ENCODE data around the gene UBLCP1.
"Not testable (repeated sequence)": the region's sequence is repeated elsewhere in the genome, so short reads cannot be mapped to it uniquely, and the experiment has no call there.

The UBLCP1 gene

GRCh38 chr5:159257007-159257406, 6.1 kb upstream of the UBLCP1 start:
- no peak for DNase-seq

DNA sequence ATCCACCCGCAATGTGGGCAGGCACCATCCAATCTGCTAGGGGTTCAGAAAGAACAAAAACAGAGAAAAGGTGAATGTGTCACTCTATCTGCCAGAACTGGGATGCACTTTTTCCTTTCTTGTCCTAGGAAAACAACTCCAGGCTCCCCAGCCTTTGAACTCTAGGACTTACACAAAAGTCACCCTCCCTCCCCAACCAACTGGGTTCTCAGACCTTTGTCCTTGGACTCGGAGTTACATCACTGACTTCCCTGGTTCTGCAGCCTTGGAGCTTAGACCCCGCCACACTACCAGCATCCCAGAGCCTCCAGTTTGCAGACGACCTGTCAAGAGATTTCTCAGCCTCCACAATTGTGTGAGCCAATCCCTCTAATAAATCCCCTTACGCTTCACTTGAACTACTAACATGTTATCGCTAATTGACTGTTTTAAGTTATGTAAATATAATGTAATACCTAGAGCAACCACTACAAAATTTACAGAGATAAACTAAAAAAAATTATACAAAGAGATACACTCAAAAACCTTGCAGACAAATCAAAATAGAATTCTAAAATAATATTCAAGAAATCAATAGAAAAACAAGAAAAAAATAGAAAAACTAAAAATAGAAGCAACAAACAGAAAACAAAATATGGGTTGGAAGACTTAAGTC, 5.3 kb upstream of the UBLCP1 start:
- DNase-seq = no peak

DNA sequence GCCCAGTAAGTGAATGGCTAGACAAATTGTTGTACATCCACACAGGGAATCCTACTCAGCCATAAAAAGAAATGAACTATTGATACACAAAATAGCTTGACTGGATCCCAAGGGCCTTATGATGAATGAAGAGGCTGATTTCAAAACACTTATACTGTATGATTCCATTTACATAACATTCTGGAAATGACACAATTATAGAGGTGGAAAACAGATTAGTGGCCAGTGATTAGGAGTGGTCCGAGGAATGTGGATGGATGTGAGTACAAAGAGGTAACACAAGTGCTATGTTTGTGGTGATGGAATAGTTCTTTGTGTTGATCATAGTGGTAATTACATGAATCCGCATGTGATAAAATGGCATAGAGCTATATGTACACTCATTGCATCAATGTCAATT, 4.7 kb upstream of the UBLCP1 start:
- no peak for DNase-seq

- not testable (repeated sequence) for DNase-seq
These were observed 2.9 kb upstream of the UBLCP1 start for GRCh38 chr5:159260212-159260611.

GRCh38 chr5:159262472-159262858, 625 bp upstream of the UBLCP1 start:
- no peak for DNase-seq

- no peak for DNase-seq
These were observed 447 bp downstream of the UBLCP1 start for GRCh38 chr5:159263569-159263905.

GRCh38 chr5:159266764-159267163, 3.7 kb downstream of the UBLCP1 start:
- not testable (repeated sequence) for DNase-seq

- no peak for DNase-seq
These were observed 6.6 kb downstream of the UBLCP1 start for GRCh38 chr5:159269723-159270122.

GRCh38 chr5:159273923-159274322, 10.8 kb downstream of the UBLCP1 start:
- no peak for DNase-seq

GRCh38 chr5:159274676-159275075, 11.6 kb downstream of the UBLCP1 start:
- no peak for DNase-seq

DNA sequence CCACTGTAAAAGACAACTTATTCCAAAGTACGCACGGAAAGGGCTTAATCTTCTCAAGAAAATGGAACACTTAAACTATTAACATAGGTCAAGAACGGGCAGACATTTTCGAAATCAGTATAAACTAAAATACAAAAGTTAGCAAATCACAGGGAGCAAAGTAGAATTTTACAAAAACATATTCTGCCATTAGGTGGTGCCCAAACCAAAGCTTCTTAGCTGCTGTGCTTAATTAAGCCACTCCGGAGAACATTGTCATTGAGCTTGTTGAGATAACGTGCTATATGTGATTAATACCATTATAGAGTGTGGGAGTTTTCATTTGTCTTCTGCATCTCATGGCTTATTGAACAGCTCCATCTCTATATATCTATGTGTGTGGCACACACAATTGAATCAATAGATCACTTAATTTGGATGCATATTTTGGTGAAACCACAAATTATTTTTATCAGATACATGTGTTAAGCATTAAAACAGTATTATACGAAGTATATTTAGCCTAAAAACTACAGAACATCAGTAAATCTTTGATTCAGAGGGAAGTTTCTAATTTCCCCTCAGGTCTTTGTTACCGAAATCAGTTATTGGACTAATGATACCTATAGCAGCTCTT, 23.4 kb downstream of the UBLCP1 start:
- DNase-seq = peak; percentile 23

- DNase-seq = no peak
These were observed 27.7 kb downstream of the UBLCP1 start for GRCh38 chr5:159290741-159291140.

GRCh38 chr5:159294921-159295320, 31.8 kb downstream of the UBLCP1 start:
- no peak for DNase-seq

- not testable (repeated sequence) for DNase-seq
These were observed 34.2 kb downstream of the UBLCP1 start for GRCh38 chr5:159297300-159297699.

GRCh38 chr5:159301466-159301865, 38.4 kb downstream of the UBLCP1 start:
- no peak for DNase-seq

GRCh38 chr5:159301929-159302860, 39.1 kb downstream of the UBLCP1 start:
- not testable (repeated sequence) for DNase-seq

DNA sequence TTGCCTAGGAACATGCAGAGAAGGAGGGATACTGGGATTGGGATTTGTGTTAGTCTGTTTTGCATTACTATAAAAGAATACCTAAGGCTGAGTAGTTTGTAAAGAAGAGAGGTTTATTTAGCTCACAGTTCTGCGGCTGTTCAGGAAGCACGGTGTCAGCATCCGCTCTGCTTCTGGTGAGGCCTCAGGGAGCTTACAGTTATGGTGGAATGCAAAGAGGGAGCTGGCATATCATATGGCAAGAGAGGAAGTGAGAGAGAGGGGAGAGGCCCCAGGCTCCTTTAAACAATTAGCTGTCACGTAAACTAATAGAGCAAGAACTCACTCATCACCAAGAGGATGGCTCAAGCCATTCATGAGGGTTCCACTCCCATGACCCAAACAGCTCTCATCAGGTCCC, 40.2 kb downstream of the UBLCP1 start:
- no peak for DNase-seq

GRCh38 chr5:159304961-159305595, 42.0 kb downstream of the UBLCP1 start:
- DNase-seq = no peak

DNA sequence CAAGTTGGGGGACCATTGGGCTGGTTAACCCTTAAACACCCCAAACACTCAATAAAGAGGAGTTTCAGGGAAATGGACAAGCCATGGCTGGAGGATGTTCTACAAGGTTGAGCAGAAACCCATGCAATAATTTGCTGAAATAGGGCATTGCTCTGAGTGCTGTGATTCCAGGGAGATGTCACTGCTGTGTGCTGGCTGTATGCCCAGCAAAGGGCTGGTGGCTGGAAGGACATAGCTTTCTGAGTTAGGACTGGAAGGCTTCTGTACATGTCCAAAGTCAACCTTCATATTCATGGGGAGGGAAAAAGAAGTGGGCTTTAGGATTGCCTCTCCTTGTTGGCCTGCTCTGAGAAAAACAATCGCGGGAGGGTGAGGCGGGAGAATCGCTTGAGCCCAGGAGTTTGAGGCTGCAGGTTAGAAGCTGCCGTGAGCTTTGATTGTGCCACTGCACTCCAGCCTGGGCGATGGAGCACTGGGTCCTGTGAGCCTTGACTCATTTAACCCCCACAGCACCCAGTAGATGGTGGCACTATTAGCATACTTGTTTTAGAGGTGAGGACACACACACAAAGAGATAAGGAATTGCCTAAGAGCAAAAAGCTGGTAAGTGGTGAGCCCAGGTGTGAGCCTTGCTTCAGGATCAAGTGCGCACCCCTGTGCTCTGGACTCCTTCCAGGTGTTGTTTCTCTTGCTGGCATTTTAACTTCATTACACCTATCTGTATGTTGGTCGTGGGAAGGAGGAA, 46.8 kb downstream of the UBLCP1 start:
- DNase-seq = no peak

DNA sequence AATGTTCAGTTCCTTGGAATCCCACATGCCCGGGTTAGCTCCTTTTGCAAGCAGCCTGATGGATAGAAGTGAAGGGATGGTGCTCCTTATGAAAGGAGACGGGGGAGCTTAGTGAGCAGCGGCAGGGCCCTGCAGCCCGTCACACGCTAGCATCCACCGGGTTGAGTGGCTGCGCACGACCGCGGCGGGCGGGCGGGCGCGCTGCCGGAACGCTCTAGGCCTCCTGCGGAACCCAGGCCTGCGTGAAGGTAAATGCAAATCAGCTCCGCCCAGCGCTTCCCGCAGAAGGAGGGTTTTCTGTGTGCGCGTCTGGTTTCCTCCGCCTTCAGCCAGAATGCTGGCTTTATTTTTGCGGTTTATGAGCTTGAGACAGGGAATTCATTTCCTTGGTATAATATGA, 47.4 kb downstream of the UBLCP1 start:
- no peak for DNase-seq

- no peak for DNase-seq
These were observed 48.0 kb downstream of the UBLCP1 start for GRCh38 chr5:159311063-159311462.

- DNase-seq = peak; percentile 35
These were observed 50.1 kb downstream of the UBLCP1 start for GRCh38 chr5:159313197-159313596.

Data from NCI-H524 treated with DMSO at 0.1 percent for 48 hours (cell line).